ENCODE measurements around the gene UGT1A3.

Gene UGT1A3

DNA sequence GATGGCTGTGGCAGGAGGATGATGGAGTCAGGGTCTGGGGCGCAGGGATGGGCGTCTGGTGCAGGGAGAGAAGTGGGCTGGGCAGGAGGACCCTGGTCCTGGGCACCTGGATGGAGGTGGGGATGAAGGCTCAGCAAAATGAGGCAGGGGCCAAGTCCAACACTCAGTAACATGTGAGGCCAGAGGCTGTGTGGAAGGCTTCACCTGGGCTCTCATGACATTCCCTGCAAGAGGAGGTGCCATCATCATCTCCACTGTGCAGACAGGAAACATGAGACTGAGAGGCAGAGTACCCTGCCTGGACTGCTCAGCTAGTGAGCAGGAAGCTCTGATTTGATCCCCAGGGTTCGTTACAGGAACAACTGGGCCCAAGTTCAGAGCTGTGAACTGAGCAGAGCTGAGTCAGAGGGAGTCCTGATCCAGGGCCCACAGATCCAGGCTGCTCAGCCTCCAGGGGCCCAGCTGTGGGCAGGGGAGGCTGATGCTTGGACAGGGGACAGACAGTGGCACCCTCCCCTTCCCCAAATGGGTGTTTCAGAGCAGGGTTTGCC, 88.6 kb downstream of the UGT1A3 start:
- TF ChIP-seq, protein P1, sequence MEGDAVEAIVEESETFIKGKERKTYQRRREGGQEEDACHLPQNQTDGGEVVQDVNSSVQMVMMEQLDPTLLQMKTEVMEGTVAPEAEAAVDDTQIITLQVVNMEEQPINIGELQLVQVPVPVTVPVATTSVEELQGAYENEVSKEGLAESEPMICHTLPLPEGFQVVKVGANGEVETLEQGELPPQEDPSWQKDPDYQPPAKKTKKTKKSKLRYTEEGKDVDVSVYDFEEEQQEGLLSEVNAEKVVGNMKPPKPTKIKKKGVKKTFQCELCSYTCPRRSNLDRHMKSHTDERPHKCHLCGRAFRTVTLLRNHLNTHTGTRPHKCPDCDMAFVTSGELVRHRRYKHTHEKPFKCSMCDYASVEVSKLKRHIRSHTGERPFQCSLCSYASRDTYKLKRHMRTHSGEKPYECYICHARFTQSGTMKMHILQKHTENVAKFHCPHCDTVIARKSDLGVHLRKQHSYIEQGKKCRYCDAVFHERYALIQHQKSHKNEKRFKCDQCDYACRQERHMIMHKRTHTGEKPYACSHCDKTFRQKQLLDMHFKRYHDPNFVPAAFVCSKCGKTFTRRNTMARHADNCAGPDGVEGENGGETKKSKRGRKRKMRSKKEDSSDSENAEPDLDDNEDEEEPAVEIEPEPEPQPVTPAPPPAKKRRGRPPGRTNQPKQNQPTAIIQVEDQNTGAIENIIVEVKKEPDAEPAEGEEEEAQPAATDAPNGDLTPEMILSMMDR (conservative IDR thresholded peaks at IDR 0.05; ENCODE audit: low read depth) = no peak
- CTCF ChIA-PET = no interaction called here
- POLR2A ChIA-PET (ENCODE audit: low non-redundant PET) = no interaction called here
- no peak for DNase-seq (ENCODE audit: low spot score)
- H3K27ac ChIP-seq = no peak overlapping the region

DNA sequence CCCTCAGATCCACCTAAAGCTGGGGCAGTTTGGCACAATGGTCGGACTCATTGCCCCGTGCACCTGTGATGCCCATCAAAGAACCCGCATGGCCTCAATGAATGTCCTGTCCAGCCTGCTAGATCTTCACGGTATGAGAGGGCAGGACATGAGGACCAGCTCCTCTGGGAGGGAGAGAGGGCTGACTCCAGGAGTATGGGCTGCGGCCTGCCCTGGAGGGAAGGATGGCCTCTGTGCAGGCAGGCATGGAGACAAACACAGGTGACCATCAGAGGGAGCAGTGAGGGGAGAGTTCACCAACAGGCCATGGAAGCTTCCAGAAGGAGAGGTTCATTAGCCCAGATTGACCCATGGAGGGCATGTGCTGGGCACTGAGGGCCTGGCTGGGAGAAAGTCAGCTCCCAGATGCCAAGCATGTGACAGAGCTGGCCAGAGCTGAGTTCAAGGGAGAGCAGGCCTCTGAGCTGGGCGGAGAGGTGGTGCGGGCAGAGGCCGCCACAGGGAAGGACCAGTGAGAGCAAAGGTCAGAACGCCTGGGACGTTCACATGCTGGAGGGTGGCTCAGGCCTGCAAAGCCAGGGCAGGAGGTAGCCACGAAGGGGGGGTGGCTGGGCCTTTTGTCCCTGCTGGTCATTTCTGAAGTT, 89.3 kb downstream of the UGT1A3 start:
- no peak for DNase-seq (ENCODE audit: low spot score)
- TF ChIP-seq, protein P1 (conservative IDR thresholded peaks at IDR 0.05; ENCODE audit: low read depth) = no peak
- H3K27ac ChIP-seq = no peak overlapping the region
- POLR2A ChIA-PET (ENCODE audit: low non-redundant PET) = no interaction called here
- CTCF ChIA-PET = no interaction called here

DNA sequence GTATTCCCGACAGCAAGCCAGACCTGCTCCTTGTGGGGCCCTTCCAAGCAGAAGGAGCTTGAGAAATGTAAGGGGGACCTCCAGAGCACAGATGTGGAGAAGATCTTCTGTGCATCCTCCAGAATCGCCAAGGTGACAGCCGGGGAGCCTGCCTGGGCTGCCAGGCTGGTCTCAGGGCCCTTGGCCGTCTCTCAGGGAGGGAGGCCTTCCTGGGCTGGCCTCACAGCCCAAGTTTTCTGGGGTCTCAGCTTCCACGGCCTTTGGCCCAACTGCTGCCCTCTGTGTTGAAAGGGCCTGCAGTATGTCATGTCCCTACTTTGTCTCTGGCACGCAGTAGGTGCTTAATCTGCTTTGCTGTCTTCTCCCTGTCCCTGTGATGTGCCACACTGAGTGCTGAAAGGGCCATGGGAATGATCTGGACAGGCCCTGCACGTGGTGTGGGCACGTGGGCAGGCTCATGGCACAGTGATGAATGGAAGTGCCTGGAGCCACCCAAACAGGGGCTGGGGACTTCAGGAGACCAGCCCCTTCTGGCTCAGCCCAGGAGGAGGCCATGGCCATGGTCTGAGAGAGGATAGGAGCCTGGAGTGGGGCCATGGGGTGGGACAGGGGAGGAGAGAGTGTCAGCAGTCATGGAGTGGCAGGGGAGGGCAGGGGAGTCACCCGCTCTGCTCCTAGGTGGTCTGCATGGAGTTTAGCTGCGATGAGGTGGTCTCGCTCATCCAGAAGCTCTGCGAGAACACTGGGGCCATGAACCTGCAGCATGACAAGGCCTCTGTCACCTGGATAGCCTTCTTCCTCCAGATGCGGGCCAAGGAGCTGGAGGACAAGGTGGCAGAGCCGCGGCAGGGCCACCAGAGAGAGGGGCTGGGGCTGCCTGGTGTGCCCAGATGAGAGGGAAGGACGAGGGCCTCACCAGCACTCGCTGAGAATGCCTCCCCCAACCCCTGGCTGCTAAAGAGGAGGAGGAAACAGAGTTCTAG, 90.1 kb downstream of the UGT1A3 start:
- POLR2A ChIA-PET (ENCODE audit: low non-redundant PET) = no interaction called here
- CTCF ChIA-PET = no interaction called here
- no peak overlapping the region for H3K27ac ChIP-seq
- TF ChIP-seq, protein P1 (conservative IDR thresholded peaks at IDR 0.05; ENCODE audit: low read depth) = no peak
- no peak for DNase-seq (ENCODE audit: low spot score)

DNA sequence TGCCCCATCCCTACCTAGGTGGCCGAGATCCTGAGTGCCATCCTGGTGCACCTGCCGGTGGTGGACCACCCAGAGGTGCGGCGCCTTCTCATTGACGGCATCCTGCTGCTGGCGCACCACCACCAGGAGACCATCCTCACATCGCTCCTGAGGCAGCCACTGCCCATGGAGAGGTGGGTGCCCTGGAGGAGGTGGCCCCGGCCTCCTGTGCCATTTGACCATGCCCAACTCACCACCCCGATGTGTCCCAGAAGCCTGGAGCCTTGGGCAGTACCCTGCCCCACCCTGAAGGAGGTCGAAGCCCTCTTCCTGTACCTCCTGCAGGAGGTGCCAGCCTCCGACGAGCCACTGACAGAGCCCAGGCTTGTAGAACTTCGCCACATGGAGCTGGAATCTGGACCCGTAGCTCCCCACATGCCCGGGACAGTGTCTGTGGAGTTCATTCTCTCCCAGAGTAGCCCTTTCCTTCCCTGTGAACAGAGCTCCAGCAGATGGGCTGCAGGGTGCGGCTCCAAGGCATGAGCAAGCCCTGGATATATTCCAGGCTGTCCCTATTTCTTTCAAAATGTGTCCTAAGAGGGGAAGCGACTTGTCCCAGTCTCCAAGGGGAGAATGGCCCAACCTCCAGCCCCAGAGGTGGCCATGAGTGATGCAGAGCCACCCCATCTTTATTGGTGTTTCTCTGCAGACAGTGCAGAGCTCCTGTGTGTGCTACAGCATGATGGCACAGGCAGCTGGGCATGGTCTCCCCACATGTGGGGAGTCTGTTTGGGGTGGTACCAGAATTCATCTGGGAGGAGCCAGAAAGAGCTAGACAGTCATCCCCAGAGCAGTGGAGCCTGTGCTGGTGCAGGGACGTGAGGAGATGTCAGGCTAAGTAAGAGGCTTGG, 91.3 kb downstream of the UGT1A3 start:
- TF ChIP-seq, protein P1 (conservative IDR thresholded peaks at IDR 0.05; ENCODE audit: low read depth) = no peak
- H3K27ac ChIP-seq = no peak overlapping the region
- ChIA-PET CTCF (interaction anchor here (0.6 kb wide), 1 partner anchor 449 kb away, joined by 3 read pairs; no protein-coding TSS in a partner anchor), POLR2A (ENCODE audit: low non-redundant PET) (no interaction called here)
- DNase-seq (ENCODE audit: low spot score) = no peak

DNA sequence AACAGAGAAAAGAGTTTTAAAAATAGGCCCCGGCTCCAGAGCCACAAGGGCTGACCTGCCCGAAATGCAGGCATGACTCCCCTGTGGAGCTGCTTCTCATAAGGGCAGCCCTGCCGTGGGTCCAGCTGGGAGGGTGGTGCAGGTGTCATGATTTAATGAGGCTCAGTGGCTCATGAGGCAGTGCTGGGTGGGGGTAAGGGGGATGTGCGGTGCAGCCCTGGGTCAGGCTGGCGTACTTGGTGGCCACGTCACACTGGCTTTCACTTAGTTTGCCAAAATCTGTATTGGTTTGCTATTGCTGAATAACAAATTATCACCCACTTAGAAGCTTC, 91.9 kb downstream of the UGT1A3 start:
- ChIA-PET CTCF (interaction anchor here (0.6 kb wide), 1 partner anchor 448 kb away, joined by 3 read pairs; no protein-coding TSS in a partner anchor), POLR2A (ENCODE audit: low non-redundant PET) (no interaction called here)
- no peak for DNase-seq (ENCODE audit: low spot score)
- H3K27ac ChIP-seq = no peak overlapping the region
- TF ChIP-seq, protein P1 (conservative IDR thresholded peaks at IDR 0.05; ENCODE audit: low read depth) = no peak

DNA sequence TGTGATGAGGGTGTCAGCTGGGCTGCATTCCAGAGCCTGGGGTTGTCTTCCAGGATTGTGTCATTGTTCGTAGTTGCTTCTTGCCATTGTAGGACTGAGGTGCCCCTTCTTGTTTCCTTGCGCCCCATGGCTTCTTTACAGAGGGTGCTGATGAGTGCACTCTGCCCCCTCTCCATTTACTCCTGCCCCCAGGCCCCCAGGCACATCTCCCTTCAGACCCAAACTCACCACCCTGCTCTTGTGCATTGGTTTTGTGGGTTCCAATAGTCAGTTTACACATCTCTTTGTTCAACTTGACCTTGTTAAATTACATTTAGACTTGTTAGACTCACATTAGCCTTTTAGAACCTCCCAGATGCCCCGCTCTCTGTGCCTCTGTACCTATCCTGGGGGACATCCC, 92.4 kb downstream of the UGT1A3 start:
- TF ChIP-seq, protein P1 (conservative IDR thresholded peaks at IDR 0.05; ENCODE audit: low read depth) = no peak

More for the DNA sequence above, 92.4 kb downstream of the UGT1A3 start:
- DNase-seq (ENCODE audit: low spot score) = no peak
- H3K27ac ChIP-seq = no peak overlapping the region
- CTCF ChIA-PET = no interaction called here
- POLR2A ChIA-PET (ENCODE audit: low non-redundant PET) = no interaction called here
